Stimulated activated CD4-positive, alpha-beta T cell treated with anti-CD3 and anti-CD28 coated beads, Interleukin-4, amount 100 ng/mL, for 1 hour (primary cell): ENCODE measurements around the gene KMT2B.

Source experiments
- DNase-seq: peaks from one replicate; pipeline ENCODE4 v3.0.0-alpha.2; 2020

Gene KMT2B

GRCh38 chr19:35784503-35785338, 66.9 kb downstream of the KMT2B start:
- DNase-seq: no peak

GRCh38 chr19:35785339-35785627, 67.5 kb downstream of the KMT2B start:
- no peak for DNase-seq

- DNase-seq: no peak
Observed at GRCh38 chr19:35786299-35787160, 68.7 kb downstream of the KMT2B start.

GRCh38 chr19:35787227-35787799, 69.5 kb downstream of the KMT2B start:
- DNase-seq: no peak
